Transverse colon (tissue), 4 donors: Measurements from ENCODE around the gene KIF14. TPM values are rescaled to one million over a fixed set of nuclear protein-coding genes. Genes with fewer than 3 reads are reported as not detected.

Experiments used
- DNase-seq: peaks from one replicate; pipeline ENCODE4 v3.0.0-alpha.2; 2019
- H3K27ac ChIP-seq, 4 donors: fragments of 200-600 bp; sonication (generic); 2 replicates each; pipeline ENCODE4 v1.5.1; 2016 to 2018; ENCODE audit warnings: inconsistent platforms in 4 of 4
- H3K27me3 ChIP-seq: fragments of 200-600 bp; sonication (generic); 2 replicates; pipeline ENCODE4 v1.5.1; 2017; ENCODE audit warnings: inconsistent platforms
- H3K36me3 ChIP-seq, 4 donors: fragments of 200-600 bp; sonication (generic); 2 replicates each; pipeline ENCODE4 v1.5.1; 2017 to 2019; ENCODE audit warnings: inconsistent platforms in 4 of 4
- H3K4me1 ChIP-seq, 4 donors: fragments of 200-600 bp; sonication (generic); 2 replicates each; pipeline ENCODE4 v1.5.1; 2017 to 2020; ENCODE audit warnings: inconsistent platforms in 4 of 4
- H3K4me3 ChIP-seq, 4 donors: fragments of 200-600 bp; sonication (generic); 1 replicate in 1 of 4; 2 replicates in 3 of 4; pipeline versions ENCODE4 v1.5.1 to v1.6.1; 2017 to 2019; ENCODE audit warnings: inconsistent platforms in 4 of 4
- H3K9me3 ChIP-seq, 2 donors: fragments of 200-600 bp; sonication (generic); 2 replicates each; pipeline ENCODE4 v1.5.1; 2017 to 2019; ENCODE audit warnings: inconsistent platforms in 2 of 2
- CTCF ChIP-seq, 5 experiments: fragments of 200-600 bp in 3 of 5; fragments of 450-650 bp in 2 of 5; sonication (generic) in 3 of 5; IDR thresholded peaks; 1 replicate in 2 of 5; 2 replicates in 3 of 5; pipeline ENCODE4 v1.5.1; 2016 to 2017; ENCODE audit warnings: antibody characterized with exemption in 5 of 5, inconsistent platforms in 3 of 5, mild to moderate bottlenecking in 2 of 5, moderate library complexity in 1 of 5
- EP300 ChIP-seq: sonication (generic); formaldehyde crosslinking; IDR thresholded peaks from one replicate; pipeline ENCODE4 v1.6.1; 2017; ENCODE audit warnings: antibody characterized with exemption, low read depth
- POLR2A ChIP-seq: fragments of 450-650 bp; IDR thresholded peaks from one replicate; pipeline ENCODE4 v1.6.1; 2016; ENCODE audit warnings: antibody characterized with exemption, mild to moderate bottlenecking, moderate library complexity
- POLR2AphosphoS5 ChIP-seq, 3 donors: sonication (generic); formaldehyde crosslinking; IDR thresholded peaks; one replicate each; pipeline ENCODE4 v1.6.1; 2016; ENCODE audit warnings: antibody characterized with exemption in 3 of 3
- WGBS, 2 donors: methylation state at CpG; one replicate each; pipeline ENCODE4 v1.1.5; 2018; ENCODE audit warnings: low coverage in 1 of 2; 5-methylcytosine and 5-hydroxymethylcytosine counted together
- in situ Hi-C, 4 donors: fragments of 200-750 bp; cut with MboI; loops; one replicate each; pipeline versions ENCODE4 v1.15.0 to v1.15.1; 2017; ENCODE audit warnings: low sequenced_read_pairs in 3 of 4, low pct_ligation_motif_present in 1 of 4, low pct_unique_long_range_greater_than_20kb in 1 of 4
- intact Hi-C: fragments of 100-400 bp; cut with DNase I; formaldehyde crosslinking; loops from one replicate; pipeline ENCODE4 v1.15.1; 2023; ENCODE audit warnings: low total_unique reads
- total RNA-seq, 4 donors: library from RNA; depleted of rRNA; stranded (reverse); fragments of >200 nt; gene quantifications; one replicate each; pipeline ENCODE4 v1.1.0, GENCODE V29; 2016

The KIF14 gene
- total RNA-seq, 4 donors from 2014 or later, result 0.40 to 0.68 (median 0.64) TPM; not detected in 1

GRCh38 chr1:200535605-200536004 is 84.9 kb downstream of the KIF14 start:
- intact Hi-C loops, result no loop called here

GRCh38 chr1:200530623-200531261 is 89.8 kb downstream of the KIF14 start:
- intact Hi-C loops, result no loop called here
- 58 to 60% methylated on average over 2 to 7 of the region's 7 CpGs for WGBS, 2 donors
- no peaks in the 10 kb centered on the region for H3K4me1 ChIP-seq
- no peak overlapping the region for H3K4me3 ChIP-seq
- H3K36me3 ChIP-seq, result no peaks in the 10 kb centered on the region
- H3K27me3 ChIP-seq, result no peaks in the 10 kb centered on the region
- no peak for DNase-seq
- TF ChIP-seq EP300 (no peak), POLR2A (no peak)
- in situ Hi-C loops, result no loop called here
- H3K9me3 ChIP-seq, result no peaks in the 10 kb centered on the region
- H3K27ac ChIP-seq, result no peak overlapping the region

More at GRCh38 chr1:200535605-200536004, 84.9 kb downstream of the KIF14 start:
- DNase-seq, result peak; percentile 36
- TF ChIP-seq POLR2AphosphoS5 (IDR thresholded peaks at IDR 0.05) (no peak), CTCF (IDR thresholded peaks at IDR 0.05) (peak in 4 of 5 experiments; percentile 11 to 18 (median 18))
- H3K9me3 ChIP-seq, result no peaks in the 10 kb centered on the region
- in situ Hi-C loops, result no loop called here
- no peak overlapping the region for H3K27ac ChIP-seq
- H3K4me1 ChIP-seq, result no peaks in the 10 kb centered on the region
- WGBS, 2 donors, result 7 to 48% methylated on average over 2 to 4 of the region's 4 CpGs
- H3K27me3 ChIP-seq, result no peaks in the 10 kb centered on the region
- H3K36me3 ChIP-seq, result no peaks in the 10 kb centered on the region
- H3K4me3 ChIP-seq, result no peak overlapping the region

- 63 to 78% methylated on average over 3 to 4 of the region's 4 CpGs for WGBS, 2 donors
- Histone ChIP-seq H3K27ac (no peak overlapping the region), H3K4me1 (no peaks in the 10 kb centered on the region), H3K36me3 (no peaks in the 10 kb centered on the region), H3K9me3 (no peaks in the 10 kb centered on the region), H3K4me3 (no peak overlapping the region), H3K27me3 (no peaks in the 10 kb centered on the region)
- no peak for DNase-seq
- intact Hi-C loops (no loop called here), in situ Hi-C loops (no loop called here)
- TF ChIP-seq EP300 (no peak), POLR2AphosphoS5 (IDR thresholded peaks at IDR 0.05) (no peak), CTCF (IDR thresholded peaks at IDR 0.05) (no peak), POLR2A (no peak)
Measured at GRCh38 chr1:200528858-200529606, 91.5 kb downstream of the KIF14 start.

GRCh38 chr1:200527670-200528069 is 92.9 kb downstream of the KIF14 start:
- WGBS, 2 donors, result 83 to 90% methylated on average over 1 to 4 of the region's 4 CpGs
- intact Hi-C loops (no loop called here), in situ Hi-C loops (no loop called here)
- H3K27me3 ChIP-seq, result no peaks in the 10 kb centered on the region
- no peaks in the 10 kb centered on the region for H3K9me3 ChIP-seq
- H3K27ac ChIP-seq, result no peak overlapping the region
- H3K4me1 ChIP-seq, result no peaks in the 10 kb centered on the region
- no peak for DNase-seq
- TF ChIP-seq EP300 (no peak), POLR2AphosphoS5 (IDR thresholded peaks at IDR 0.05) (no peak), POLR2A (no peak), CTCF (IDR thresholded peaks at IDR 0.05) (no peak)
- H3K4me3 ChIP-seq, result no peak overlapping the region
- H3K36me3 ChIP-seq, result no peaks in the 10 kb centered on the region
